Mesodermal cell (in vitro differentiated cells): Measurements from ENCODE around the gene LTC4S. TPM values are rescaled to one million over a fixed set of nuclear protein-coding genes. Genes with fewer than 3 reads are reported as not detected.
"Not testable (repeated sequence)": the region's sequence is repeated elsewhere in the genome, so short reads cannot be mapped to it uniquely, and the experiment has no call there.

ENCODE experiments used
- H3K27ac ChIP-seq: 2 replicates; pipeline ENCODE4 v1.7.0; 2013; ENCODE audit warnings: mild to moderate bottlenecking, low read depth, low read length, moderate library complexity; ENCODE audit not compliant: severe bottlenecking
- H3K36me3 ChIP-seq: 2 replicates; pipeline ENCODE4 v1.7.1; 2013; ENCODE audit warnings: mild to moderate bottlenecking, low read length, moderate library complexity; ENCODE audit not compliant: control insufficient read depth, insufficient read depth
- H3K4me1 ChIP-seq: one replicate; pipeline ENCODE4 v1.7.1; 2013; ENCODE audit warnings: mild to moderate bottlenecking, low read length; ENCODE audit not compliant: insufficient read depth, control insufficient read depth, poor library complexity, severe bottlenecking
- H3K4me3 ChIP-seq: 2 replicates; pipeline ENCODE4 v1.7.0; 2013; ENCODE audit warnings: low read length, control low read depth, mild to moderate bottlenecking; ENCODE audit not compliant: insufficient read depth, poor library complexity, severe bottlenecking; ENCODE audit errors: extremely low read depth
- H3K9me3 ChIP-seq: 2 replicates; pipeline ENCODE4 v1.7.1; 2013; ENCODE audit warnings: mild to moderate bottlenecking, low read length, moderate library complexity; ENCODE audit not compliant: control insufficient read depth
- WGBS, 2 experiments: methylation state at CpG; one replicate each; pipeline ENCODE4 v1.1.5; 2013; ENCODE audit warnings: missing lambda C conversion rate in 2 of 2; ENCODE audit not compliant: insufficient coverage in 2 of 2; 5-methylcytosine and 5-hydroxymethylcytosine counted together
- polyA plus RNA-seq, 2 experiments: library from polyadenylated mRNA; stranded (reverse); fragments of 50-300 nt; gene quantifications; one replicate each; pipeline ENCODE4 v1.2.3, GENCODE V29; 2013

Gene LTC4S, protein sequence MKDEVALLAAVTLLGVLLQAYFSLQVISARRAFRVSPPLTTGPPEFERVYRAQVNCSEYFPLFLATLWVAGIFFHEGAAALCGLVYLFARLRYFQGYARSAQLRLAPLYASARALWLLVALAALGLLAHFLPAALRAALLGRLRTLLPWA
- polyA plus RNA-seq (2013, experiment 1 of 2), result 1.3 TPM
- 1.1 TPM for polyA plus RNA-seq (2013, experiment 2 of 2)

DNA sequence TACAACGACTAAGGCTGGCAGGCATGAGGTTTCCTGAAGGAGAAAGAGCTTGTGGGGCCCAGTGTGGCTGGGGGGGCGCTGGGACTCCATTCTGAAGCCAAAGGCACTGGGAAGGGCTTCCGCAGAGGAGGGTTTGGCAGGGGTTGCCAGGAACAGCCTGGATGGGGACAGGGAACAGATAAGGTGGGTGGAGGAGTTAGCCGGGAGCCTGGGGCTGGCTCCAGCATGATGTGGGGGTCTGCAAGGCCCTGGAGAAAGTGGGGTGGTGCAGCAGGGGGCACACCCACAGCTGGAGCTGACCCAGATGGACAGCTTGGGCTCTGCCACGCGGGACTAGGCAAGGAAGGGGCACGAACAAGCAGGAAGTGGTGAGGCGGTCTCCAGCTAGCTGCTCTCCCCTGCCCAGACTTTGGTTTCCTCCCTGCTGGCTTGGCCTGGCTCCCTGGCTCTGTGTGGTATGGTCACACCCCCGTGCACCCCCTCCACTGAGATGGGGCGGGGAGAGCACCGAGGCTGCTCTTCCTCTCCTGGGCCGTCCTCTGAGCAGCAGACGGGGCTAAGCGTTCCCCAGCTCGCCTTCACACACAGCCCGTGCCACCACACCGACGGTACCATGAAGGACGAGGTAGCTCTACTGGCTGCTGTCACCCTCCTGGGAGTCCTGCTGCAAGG lies at the start of gene LTC4S:
Gene LTC4S, plus strand, starts transcription at position 519 of the 672 bp plus-strand sequence. Its CDS starts 95 bp downstream, at position 614.
- H3K36me3 ChIP-seq, result peaks cover 22% of the 10 kb centered on the region
- H3K9me3 ChIP-seq, result no peaks in the 10 kb centered on the region
- peaks cover 8% of the 10 kb centered on the region for H3K4me1 ChIP-seq
- H3K4me3 ChIP-seq, result no peak within 1 kb of the TSS
- WGBS, 2 experiments, result 85 to 92% methylated on average over 15 to 18 of the region's 19 CpGs
- no peak within 1 kb of the TSS for H3K27ac ChIP-seq

DNA sequence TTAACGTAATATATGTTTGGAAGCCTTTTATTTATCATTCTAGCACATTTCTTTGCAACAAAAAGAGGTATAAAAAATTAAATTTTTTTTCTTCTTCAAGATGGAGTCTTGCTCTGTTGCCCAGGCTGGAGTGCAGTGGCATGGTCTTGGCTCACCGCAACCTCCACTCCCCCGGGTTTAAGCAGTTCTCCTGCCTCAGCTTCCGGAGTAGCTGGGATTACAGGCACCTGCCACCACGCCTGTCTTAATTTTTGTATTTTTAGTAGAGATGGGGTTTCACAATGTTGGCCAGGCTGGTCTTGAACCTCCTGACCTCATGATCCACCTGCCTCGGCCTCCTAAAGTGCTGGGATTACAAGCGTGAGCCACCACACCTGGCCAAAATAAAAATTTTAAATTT lies 49.7 kb upstream of the LTC4S start:
- H3K4me3 ChIP-seq, H3K9me3 ChIP-seq, H3K27ac ChIP-seq, H3K4me1 ChIP-seq: not testable (repeated sequence)
- peaks cover 58% of the 10 kb centered on the region for H3K36me3 ChIP-seq
- WGBS, 2 experiments, result 94 to 97% methylated on average over 4 of the region's 7 CpGs

DNA sequence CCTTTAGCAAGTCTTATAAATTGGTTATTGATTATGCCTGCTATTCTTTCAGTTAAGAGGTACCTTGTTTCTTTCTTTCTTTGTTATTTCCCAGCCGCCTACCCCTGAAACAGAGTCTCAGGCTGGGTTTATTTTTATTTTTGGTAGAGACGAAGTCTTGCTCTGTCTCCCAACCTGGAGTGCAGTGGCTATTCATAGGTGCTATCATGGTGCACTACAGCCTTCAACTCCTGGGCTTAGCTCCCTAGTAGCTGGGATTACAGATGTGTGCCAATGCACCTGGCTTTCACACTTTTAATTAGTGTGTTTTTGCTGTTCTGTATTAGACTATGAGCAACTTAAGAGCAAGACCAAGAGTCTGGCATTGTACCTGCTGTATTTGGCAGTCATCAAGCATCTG lies 46.9 kb upstream of the LTC4S start:
- Histone ChIP-seq H3K4me3 (no peak overlapping the region), H3K4me1 (no peaks in the 10 kb centered on the region), H3K9me3 (no peaks in the 10 kb centered on the region), H3K36me3 (peaks cover 56% of the 10 kb centered on the region), H3K27ac (no peak overlapping the region)
- 100% methylated on average over 1 of the region's 2 CpGs for WGBS, 2 experiments

DNA sequence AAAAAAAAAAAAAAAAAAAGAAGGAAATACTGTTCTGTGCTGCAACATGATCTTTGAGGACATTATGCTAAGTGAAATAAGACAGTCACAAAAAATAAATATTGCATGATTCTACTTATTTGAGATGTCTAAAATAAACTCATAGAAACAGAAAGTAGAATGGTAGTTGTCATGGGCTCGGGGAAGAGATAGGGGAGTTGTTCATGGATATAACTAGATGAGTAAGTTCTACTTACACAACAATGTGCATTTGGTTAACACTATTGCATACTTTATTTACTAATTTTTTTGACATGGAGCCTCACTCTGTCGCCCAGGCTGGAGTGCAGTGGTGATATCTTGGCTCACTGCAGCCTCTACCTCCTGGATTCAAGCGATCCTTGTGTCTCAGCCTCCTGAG lies 46.0 kb upstream of the LTC4S start:
- no peaks in the 10 kb centered on the region for H3K4me1 ChIP-seq
- H3K9me3 ChIP-seq, result no peaks in the 10 kb centered on the region
- H3K4me3 ChIP-seq, result no peak overlapping the region
- H3K27ac ChIP-seq, result no peak overlapping the region
- H3K36me3 ChIP-seq, result peaks cover 52% of the 10 kb centered on the region
- WGBS, 2 experiments, result 92 to 100% methylated on average over 2 of the region's 3 CpGs

DNA sequence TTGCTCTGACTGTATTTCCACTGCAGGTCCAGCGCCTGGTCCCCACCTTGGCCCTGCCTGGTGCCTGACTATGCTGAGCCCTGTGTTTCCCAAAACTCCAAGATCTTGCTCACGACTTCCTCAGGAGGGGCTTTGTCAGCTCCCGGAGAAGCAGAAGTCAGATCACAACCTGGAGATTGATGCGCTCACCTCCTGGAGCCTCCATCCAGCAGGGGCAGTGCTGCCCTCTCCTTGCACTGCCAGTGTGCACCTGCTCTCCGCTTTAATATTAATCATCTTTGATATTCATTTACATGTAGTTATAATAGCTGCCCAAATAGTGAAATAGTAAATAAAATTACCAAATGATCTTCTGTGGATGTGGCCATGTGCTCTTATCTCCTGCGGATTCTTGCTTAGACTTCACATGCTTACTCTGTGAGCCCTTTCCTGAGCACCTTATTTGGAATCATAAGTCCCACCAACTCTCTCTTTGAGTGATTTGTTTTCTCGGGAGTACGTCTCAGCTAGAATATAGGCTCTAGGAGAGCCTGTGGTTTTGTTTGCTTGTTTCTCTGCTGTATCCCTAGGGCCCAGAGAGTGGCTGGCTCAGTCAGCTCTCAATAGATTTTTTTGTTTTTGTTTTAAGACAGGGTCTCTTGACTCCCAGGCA lies 43.8 kb upstream of the LTC4S start:
- peaks cover 46% of the 10 kb centered on the region for H3K36me3 ChIP-seq
- peaks cover 11% of the 10 kb centered on the region for H3K4me1 ChIP-seq
- WGBS, 2 experiments, result 95% methylated on average over 5 to 7 of the region's 8 CpGs
- no peaks in the 10 kb centered on the region for H3K9me3 ChIP-seq
- no peak overlapping the region for H3K4me3 ChIP-seq
- no peak overlapping the region for H3K27ac ChIP-seq

DNA sequence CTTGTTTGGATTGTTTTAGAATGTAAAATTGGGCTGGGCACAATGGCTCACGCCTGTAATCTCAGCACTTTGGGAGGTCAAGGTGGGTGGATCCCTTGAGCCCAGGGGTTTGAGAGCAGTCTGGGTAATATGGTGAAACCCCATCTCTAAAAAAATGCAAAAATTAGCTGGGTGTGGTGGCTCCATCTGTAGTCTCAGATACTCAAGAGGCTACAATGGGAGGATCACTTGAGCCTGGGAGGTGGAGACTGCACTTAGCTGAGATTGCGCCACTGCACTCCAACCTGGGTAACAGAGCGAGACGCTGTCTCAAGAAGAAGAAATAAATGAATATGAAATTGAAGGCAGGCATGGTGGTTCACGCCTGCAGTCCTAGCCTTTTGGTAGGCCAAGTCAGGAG lies 39.8 kb upstream of the LTC4S start:
- H3K9me3 ChIP-seq, result no peaks in the 10 kb centered on the region
- peaks cover 40% of the 10 kb centered on the region for H3K36me3 ChIP-seq
- H3K27ac ChIP-seq, result no peak overlapping the region
- WGBS, 2 experiments, result 95 to 100% methylated on average over 5 of the region's 5 CpGs
- no peak overlapping the region for H3K4me3 ChIP-seq
- H3K4me1 ChIP-seq, result peaks cover 18% of the 10 kb centered on the region

DNA sequence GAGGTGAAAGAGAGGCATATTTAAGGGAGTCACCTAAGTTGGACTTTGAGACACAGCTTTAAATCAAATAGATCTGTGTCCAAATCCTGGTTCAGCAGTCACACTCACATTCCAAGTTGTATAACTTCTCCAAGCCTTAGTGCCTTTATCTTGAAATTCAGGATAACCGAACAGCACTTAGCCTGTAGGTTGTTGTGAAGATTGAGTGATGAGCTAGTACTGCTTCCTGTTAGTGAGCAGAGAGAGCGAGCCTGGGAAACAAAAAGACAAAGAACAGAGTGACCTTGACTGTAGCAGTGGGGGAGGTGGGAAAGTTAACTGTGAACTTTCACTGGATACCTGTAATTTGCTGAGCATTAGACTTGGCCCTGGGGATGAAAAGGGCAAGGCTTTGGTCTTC lies 38.8 kb upstream of the LTC4S start:
- H3K27ac ChIP-seq, result peak overlapping the region; percentile 63
- H3K4me3 ChIP-seq, result no peak overlapping the region
- 50% methylated on average over 1 to 2 of the region's 2 CpGs for WGBS, 2 experiments
- peaks cover 31% of the 10 kb centered on the region for H3K36me3 ChIP-seq
- H3K4me1 ChIP-seq, result peaks cover 29% of the 10 kb centered on the region
- no peaks in the 10 kb centered on the region for H3K9me3 ChIP-seq

DNA sequence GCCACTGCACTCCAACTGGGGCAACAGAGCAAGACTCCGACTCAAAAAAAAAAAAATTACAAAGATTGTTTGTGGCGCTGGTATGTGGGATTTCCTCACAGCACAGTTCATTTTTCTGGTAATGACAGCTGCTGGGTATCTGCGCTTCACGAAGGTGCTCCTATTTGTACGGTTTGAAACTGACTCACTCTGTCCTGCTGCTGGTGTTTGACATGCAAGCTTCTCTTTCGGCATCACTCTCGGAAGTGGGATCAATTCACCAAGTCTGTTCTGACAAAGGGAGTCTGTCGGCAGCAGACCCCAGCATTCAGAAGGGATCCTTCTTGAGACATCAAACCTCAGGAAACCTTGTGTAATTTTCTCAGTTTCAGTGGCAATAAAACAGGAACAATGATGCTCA lies 34.8 kb upstream of the LTC4S start:
- H3K9me3 ChIP-seq, result no peaks in the 10 kb centered on the region
- WGBS, 2 experiments, result 94 to 96% methylated on average over 8 of the region's 8 CpGs

DNA sequence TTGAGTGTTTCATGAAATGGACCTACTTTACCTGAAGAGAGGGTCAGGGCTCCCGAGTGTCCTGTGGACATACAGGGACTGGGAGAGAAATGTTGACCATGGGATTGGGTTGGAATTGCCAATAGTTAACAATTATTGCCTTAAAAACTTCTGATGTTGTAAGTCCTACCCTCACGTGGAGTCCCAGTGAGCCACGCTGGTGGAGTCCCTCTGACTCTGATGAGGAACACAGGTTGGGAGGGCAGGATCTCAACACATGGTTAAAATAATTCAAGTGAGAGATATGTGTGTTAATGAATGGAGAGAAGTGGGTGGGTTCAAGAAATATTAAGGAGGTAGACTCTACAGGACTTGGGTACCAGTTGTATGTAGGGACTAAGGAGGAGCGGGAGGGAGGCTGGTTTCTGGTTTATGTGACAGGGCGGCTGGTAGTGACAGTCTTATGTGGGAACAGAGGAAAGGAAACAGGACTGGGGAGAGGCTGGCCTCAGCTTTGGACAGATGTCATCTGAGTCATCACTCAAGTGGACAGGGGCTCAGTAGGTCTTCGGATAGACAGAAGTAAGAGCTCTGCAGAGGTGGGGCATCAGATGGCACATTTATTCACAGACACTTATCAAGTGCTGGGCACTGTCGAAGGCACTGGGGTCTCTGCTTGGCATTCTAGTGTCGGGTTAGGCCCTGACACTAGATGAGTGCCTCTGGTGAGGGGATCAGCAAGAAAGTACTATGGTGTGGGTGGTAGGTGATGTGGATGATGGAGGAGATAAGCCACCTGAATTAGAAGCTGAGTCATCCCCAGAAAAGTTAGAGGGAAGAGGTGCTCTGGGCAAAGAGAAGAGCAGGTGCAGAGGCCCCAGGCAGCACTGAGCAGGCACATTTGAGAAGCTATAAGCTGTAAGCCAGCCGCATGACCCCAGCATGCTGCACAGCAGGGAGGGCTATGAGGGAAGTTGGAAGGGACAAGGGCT lies 33.9 kb upstream of the LTC4S start:
- Histone ChIP-seq H3K27ac (peak overlapping the region; percentile 45), H3K4me3 (no peak overlapping the region), H3K4me1 (peaks cover 59% of the 10 kb centered on the region), H3K36me3 (peaks cover 11% of the 10 kb centered on the region), H3K9me3 (no peaks in the 10 kb centered on the region)
- 94 to 99% methylated on average over 7 of the region's 9 CpGs for WGBS, 2 experiments

More for the DNA sequence above, 34.8 kb upstream of the LTC4S start:
- Histone ChIP-seq H3K27ac (no peak overlapping the region), H3K4me3 (no peak overlapping the region), H3K36me3 (peaks cover 11% of the 10 kb centered on the region), H3K4me1 (peaks cover 61% of the 10 kb centered on the region)

DNA sequence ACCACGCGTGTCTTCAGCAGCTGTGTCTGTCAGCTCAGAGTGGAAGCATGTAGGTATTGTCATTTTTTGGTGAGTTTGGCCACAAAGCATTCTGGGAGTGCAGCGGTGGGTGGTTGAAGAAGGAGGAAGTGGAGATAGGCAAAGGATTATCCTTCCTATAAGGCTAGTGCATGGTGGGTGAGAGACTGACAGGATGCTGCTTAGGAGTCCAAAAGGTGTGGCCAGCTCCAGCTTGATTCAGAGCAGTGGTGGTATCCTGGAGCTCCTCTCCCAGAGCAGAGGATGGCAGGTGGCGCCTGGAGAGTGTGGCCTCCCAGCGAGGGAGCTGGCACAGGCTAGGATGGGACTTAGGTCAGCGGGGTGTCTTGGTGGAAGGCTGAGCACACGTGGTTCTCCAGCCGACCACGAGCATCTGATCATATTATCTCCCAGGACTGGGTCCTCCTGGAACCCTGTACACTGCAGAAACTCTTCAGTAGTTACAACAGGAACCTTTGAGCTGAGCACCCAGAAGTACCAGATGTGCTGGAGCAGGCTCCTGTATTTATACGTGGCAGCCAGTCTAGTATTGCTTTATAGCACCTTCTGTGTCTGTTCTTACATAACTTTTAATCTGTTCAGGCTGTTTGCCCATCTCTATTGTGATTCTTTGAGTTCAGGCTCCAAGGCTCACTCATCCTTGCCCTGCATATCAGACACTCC lies 31.6 kb upstream of the LTC4S start:
- Histone ChIP-seq H3K4me3 (no peak overlapping the region), H3K4me1 (peaks cover 77% of the 10 kb centered on the region), H3K36me3 (peaks cover 26% of the 10 kb centered on the region), H3K27ac (peak overlapping the region; percentile 65), H3K9me3 (no peaks in the 10 kb centered on the region)
- WGBS, 2 experiments, result 89 to 90% methylated on average over 10 of the region's 10 CpGs
